K562 (cell line): Measurements from ENCODE around the gene MCC. TPM values are rescaled to one million over a fixed set of nuclear protein-coding genes. Genes with fewer than 3 reads are reported as not detected.

Experiments
- ATAC-seq: fragments of 200-7000 bp; cut with Tn5 transposase; 3 replicates; pipeline ENCODE4 v1.9.1; 2020; ENCODE audit warnings: moderate library complexity
- BruUV-seq: library from RNA; stranded (reverse); fragments of 400-500 nt; replicated peaks from 2 replicates; lab custom pipeline; 2021; lab: Mats Ljungman, UMichigan
- CTCF ChIA-PET: fragments of 300-600 bp; formaldehyde crosslinking; extraction: SDS; loops from one replicate; lab custom pipeline; 2021; ENCODE audit warnings: low intra/inter-chr PET ratio; lab: Yijun Ruan, JAX
- POLR2A ChIA-PET: fragments of 300-600, 350-650 bp; sonication (Branson Sonifier 250); formaldehyde crosslinking; extraction: SDS; loops from one replicate; lab custom pipeline; 2021; ENCODE audit warnings: antibody characterized with exemption, inconsistent platforms; lab: Yijun Ruan, JAX
- DNase-seq, 4 experiments: peaks; one replicate each; pipeline versions ENCODE4 v3.0.0 to v3.0.0-alpha.2; 2011 to 2018; ENCODE audit warnings: low spot score in 3 of 4, mixed read lengths in 3 of 4; ENCODE audit errors: extremely low read depth in 1 of 4
- FAIRE-seq: peaks from 2 replicates; lab custom pipeline; 2011; peaks lifted over from hg19 to GRCh38; lab: Jason Lieb, UNC
- H2AFZ ChIP-seq: 2 replicates; pipeline ENCODE4 v1.6.0; 2011; ENCODE audit warnings: low read depth, low read length, control low read depth, inconsistent platforms
- H3K27ac ChIP-seq: fragments of 200-600 bp; 3 replicates; pipeline ENCODE4 v1.8.0; 2011; ENCODE audit warnings: low read depth, mild to moderate bottlenecking, control low read depth, inconsistent platforms, low read length, moderate library complexity, mixed read lengths; ENCODE audit errors: extremely low read depth
- H3K27me3 ChIP-seq, 2 experiments: fragments of 300-600 bp in 1 of 2; 2 replicates in 1 of 2; 3 replicates in 1 of 2; pipeline versions ENCODE4 v1.6.0 to v1.8.0; 2011; ENCODE audit warnings: inconsistent platforms in 2 of 2, low read length in 2 of 2, mild to moderate bottlenecking in 1 of 2, mixed read lengths in 1 of 2, moderate library complexity in 1 of 2; ENCODE audit not compliant: control insufficient read depth in 2 of 2, insufficient read depth in 2 of 2
- H3K36me3 ChIP-seq: fragments of 300-600 bp; 3 replicates; pipeline ENCODE4 v1.8.0; 2011; ENCODE audit warnings: mild to moderate bottlenecking, low read length, inconsistent platforms; ENCODE audit not compliant: control insufficient read depth, insufficient read depth
- H3K4me1 ChIP-seq, 2 experiments: fragments of 200-600 bp in 1 of 2; replicated peaks in 1 of 2; 2 replicates in 1 of 2; 3 replicates in 1 of 2; pipeline versions ENCODE4 v1.5.1 to v1.8.0; 2011; ENCODE audit warnings: inconsistent platforms in 2 of 2, low read length in 2 of 2, mild to moderate bottlenecking in 1 of 2, mixed read lengths in 1 of 2, moderate library complexity in 1 of 2; ENCODE audit not compliant: control insufficient read depth in 2 of 2, insufficient read depth in 2 of 2
- H3K4me2 ChIP-seq: 2 replicates; pipeline ENCODE4 v1.6.1; 2011; ENCODE audit warnings: low read length, control low read depth, inconsistent platforms, mixed read lengths; ENCODE audit not compliant: insufficient read depth
- H3K4me3 ChIP-seq: fragments of 200-600 bp; sonication (generic), shearing (Covaris generic); 2 replicates; pipeline ENCODE4 v1.5.1; 2016; ENCODE audit warnings: control low read depth, inconsistent platforms
- H3K79me2 ChIP-seq: fragments of 200-600 bp; 3 replicates; pipeline ENCODE4 v1.8.0; 2011; ENCODE audit warnings: low read length, inconsistent platforms; ENCODE audit not compliant: control insufficient read depth, insufficient read depth
- H3K9ac ChIP-seq, 2 experiments: 2 replicates each; pipeline versions ENCODE4 v1.6.0 to v1.6.1; 2011; ENCODE audit warnings: low read depth in 2 of 2, low read length in 2 of 2, control low read depth in 1 of 2, inconsistent platforms in 1 of 2, mild to moderate bottlenecking in 1 of 2, mixed read lengths in 1 of 2; ENCODE audit not compliant: insufficient read depth in 1 of 2
- H3K9me1 ChIP-seq: one replicate; pipeline ENCODE4 v1.6.0; 2011; ENCODE audit warnings: inconsistent platforms, mild to moderate bottlenecking, low read length, moderate library complexity; ENCODE audit not compliant: control insufficient read depth, insufficient read depth
- H3K9me3 ChIP-seq: replicated peaks from 2 replicates; pipeline ENCODE4 v1.5.1; 2011; ENCODE audit warnings: low read depth, low read length, inconsistent platforms; ENCODE audit not compliant: control insufficient read depth, insufficient read depth
- H4K20me1 ChIP-seq: replicated peaks from 2 replicates; pipeline ENCODE4 v1.6.1; 2011; ENCODE audit warnings: low read length, inconsistent platforms, mixed read lengths; ENCODE audit not compliant: control insufficient read depth, insufficient read depth
- BHLHE40 ChIP-seq: IDR thresholded peaks from 2 replicates; pipeline ENCODE4 v1.6.1; 2011; ENCODE audit warnings: low read length, improper control_type of control experiment
- CEBPG ChIP-seq, 3 experiments: fragments of 200-800 bp in 1 of 3; sonication (Bioruptor generic) in 1 of 3; sonication (generic) in 1 of 3; formaldehyde crosslinking in 1 of 3; IDR thresholded peaks in 2 of 3; conservative IDR thresholded peaks in 1 of 3; 2 replicates each; pipeline versions ENCODE4 v1.6.1 to v1.8.0; 2016 to 2022; ENCODE audit warnings: missing compliant biosample characterization in 2 of 3, missing genetic modification characterization in 2 of 3, mild to moderate bottlenecking in 1 of 3, missing genetic modification reagents in 1 of 3
- HDAC3 ChIP-seq: fragments of 450-650 bp; IDR thresholded peaks from 2 replicates; pipeline ENCODE4 v1.6.1; 2018; ENCODE audit warnings: borderline replicate concordance, mild to moderate bottlenecking, moderate library complexity; ENCODE audit not compliant: partially characterized antibody
- HEY1 ChIP-seq: fragments of 250-450 bp; sonication (Bioruptor Pico); IDR thresholded peaks from 2 replicates; pipeline ENCODE4 v1.5.0; 2020; ENCODE audit warnings: mild to moderate bottlenecking, moderate library complexity, borderline replicate concordance
- POLR2A ChIP-seq: fragments of 450-650 bp; conservative IDR thresholded peaks from 2 replicates; pipeline ENCODE4 v1.6.1; 2016
- SIN3A ChIP-seq, 2 experiments: fragments of 150-350 bp in 1 of 2; IDR thresholded peaks; 2 replicates each; pipeline ENCODE4 v1.6.1; 2011 to 2016; ENCODE audit warnings: borderline replicate concordance in 2 of 2, low read depth in 2 of 2, low read length in 2 of 2, mild to moderate bottlenecking in 2 of 2, moderate library complexity in 2 of 2; ENCODE audit not compliant: control insufficient read depth in 1 of 2
- TCF7 ChIP-seq: sonication (generic); IDR thresholded peaks from 2 replicates; pipeline ENCODE4 v1.6.1; 2016; ENCODE audit warnings: antibody characterized with exemption, borderline replicate concordance
- TRIM24 ChIP-seq, 2 experiments: fragments of 450-650 bp; IDR thresholded peaks; 2 replicates each; pipeline ENCODE4 v1.6.1; 2016
- ZNF232 ChIP-seq: sonication (generic); formaldehyde crosslinking; IDR thresholded peaks from 2 replicates; pipeline ENCODE4 v1.8.0; 2022; ENCODE audit warnings: mild to moderate bottlenecking, missing genetic modification reagents
- ZNF274 ChIP-seq: IDR thresholded peaks from 2 replicates; pipeline ENCODE4 v1.6.1; 2011; ENCODE audit warnings: low read depth, mild to moderate bottlenecking, low read length, moderate library complexity, borderline replicate concordance
- ZNF785 ChIP-seq: fragments of 250-450 bp; sonication (Bioruptor Pico); IDR thresholded peaks from 2 replicates; pipeline ENCODE4 v1.4.0; 2020; ENCODE audit warnings: mild to moderate bottlenecking
- WGBS: fragments of 100-300 bp; shearing (Covaris generic); methylation state at CpG from one replicate; pipeline ENCODE4 v1.1.6; 2016; ENCODE audit warnings: low coverage, mixed read lengths; ENCODE audit not compliant: insufficient coverage; ENCODE audit errors: missing lambda C conversion rate; 5-methylcytosine and 5-hydroxymethylcytosine counted together
- in situ Hi-C: fragments of 300-500 bp; cut with MboI; formaldehyde crosslinking; loops from 4 replicates; pipeline ENCODE4 v1.15.0; 2018; ENCODE audit warnings: inconsistent platforms, mixed read lengths
- intact Hi-C: fragments of 100-400 bp; cut with micrococcal nuclease; formaldehyde crosslinking; loops from 2 replicates; pipeline ENCODE4 v1.14.2; 2022
- polyA plus RNA-seq, 8 experiments: library from polyadenylated mRNA; depleted of rRNA in 4 of 8; stranded (reverse) in 5 of 8; unstranded in 3 of 8; fragments of >200 nt; fragmentation: Nextera tagmentation in 2 of 8; fragmentation: Illumina TruSeq in 1 of 8; extraction: Ambion mirVana in 2 of 8; extraction: Trizol in 1 of 8; gene quantifications; 2 replicates each; pipeline versions ENCODE4 v1.2.1 to v1.2.3, GENCODE V29; 2011 to 2014; ENCODE audit warnings: inconsistent platforms in 1 of 8, missing spikeins in 1 of 8
- total RNA-seq, 7 experiments: library from RNA; depleted of rRNA in 6 of 7; stranded (reverse); fragments of >200 nt in 6 of 7; fragmentation: Illumina TruSeq in 2 of 7; extraction: Trizol in 2 of 7; gene quantifications; 2 replicates each; pipeline versions ENCODE4 v1.2.1 to v1.2.3, GENCODE V29; 2011 to 2021; ENCODE audit warnings: low replicate concordance in 1 of 7
- TF ChIP-seq, protein P1 (sequence below): fragments of 450-650 bp; formaldehyde crosslinking; IDR thresholded peaks from 2 replicates; pipeline ENCODE4 v1.4.0; 2022; ENCODE audit warnings: mild to moderate bottlenecking, moderate library complexity
- TF ChIP-seq, protein P2 (sequence below): fragments of 450-650 bp; IDR thresholded peaks from 2 replicates; pipeline ENCODE4 v1.6.1; 2018; ENCODE audit warnings: mild to moderate bottlenecking, low read depth; ENCODE audit not compliant: partially characterized antibody

Gene MCC
- total and polyA plus RNA-seq, 9 of the 15 experiments (the other 6 are each of a cell fraction or from before 2014, with no cell fraction given): 0.04 to 0.24 (median 0.06) TPM; not detected in 1

DNA sequence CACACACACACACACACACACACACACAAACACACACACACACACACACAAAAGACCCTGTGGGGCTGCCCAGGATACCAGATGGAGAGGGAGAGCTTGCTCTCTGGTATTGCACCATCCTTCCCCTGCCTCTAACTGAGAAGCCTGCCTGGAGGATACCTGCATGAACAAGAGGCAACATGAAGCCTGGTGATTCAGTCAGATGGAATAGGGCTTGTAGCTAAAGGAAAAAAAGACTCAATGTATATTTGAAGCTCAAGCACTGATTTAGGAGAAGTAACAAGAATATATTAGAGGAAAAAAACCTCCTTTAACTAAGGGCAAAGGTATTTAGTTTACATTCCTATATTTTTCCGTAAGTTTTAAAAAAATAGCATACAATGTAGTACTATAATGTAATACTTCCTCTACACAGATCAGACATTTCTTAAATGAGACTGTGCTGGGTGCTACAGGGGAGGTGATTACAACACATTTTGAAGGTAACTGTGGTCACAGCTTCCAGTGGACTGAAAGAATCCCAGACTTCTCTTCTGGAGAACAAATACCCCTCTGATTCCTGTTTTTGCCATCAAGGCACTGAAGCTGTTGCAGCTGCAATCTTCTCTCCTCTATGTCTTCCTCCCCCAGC lies 342.4 kb downstream of the MCC start:
- ChIA-PET POLR2A (interaction anchor here (0.5 to 0.6 kb wide), 2 partner anchors 14 to 112 kb away, joined by 3 read pairs; no protein-coding TSS in a partner anchor), CTCF (no interaction called here)
- H2AFZ ChIP-seq: no peak overlapping the region
- no peaks in the 10 kb centered on the region for H3K4me1 ChIP-seq
- TF ChIP-seq ZNF232 (no peak), ZNF785 (no peak), SIN3A (IDR thresholded peaks at IDR 0.05; ENCODE audit: borderline replicate concordance in 2 of 2, control insufficient read depth in 1 of 2, low read depth in 2 of 2, low read length in 2 of 2) (no peak), TRIM24 (IDR thresholded peaks at IDR 0.05) (no peak), HEY1 (no peak), HDAC3 (no peak), ZNF274 (no peak), BHLHE40 (no peak), TCF7 (no peak), CEBPG (CRISPR knock-in tag; IDR thresholded peaks at IDR 0.05) (no peak), CEBPG (tag; conservative IDR thresholded peaks at IDR 0.05 in 1 of 2, IDR thresholded peaks at IDR 0.05 in 1 of 2) (no peak), POLR2A (no peak)
- TF ChIP-seq, protein P1, sequence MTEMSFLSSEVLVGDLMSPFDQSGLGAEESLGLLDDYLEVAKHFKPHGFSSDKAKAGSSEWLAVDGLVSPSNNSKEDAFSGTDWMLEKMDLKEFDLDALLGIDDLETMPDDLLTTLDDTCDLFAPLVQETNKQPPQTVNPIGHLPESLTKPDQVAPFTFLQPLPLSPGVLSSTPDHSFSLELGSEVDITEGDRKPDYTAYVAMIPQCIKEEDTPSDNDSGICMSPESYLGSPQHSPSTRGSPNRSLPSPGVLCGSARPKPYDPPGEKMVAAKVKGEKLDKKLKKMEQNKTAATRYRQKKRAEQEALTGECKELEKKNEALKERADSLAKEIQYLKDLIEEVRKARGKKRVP (CRISPR knock-in tag): no peak
- TF ChIP-seq, protein P2, sequence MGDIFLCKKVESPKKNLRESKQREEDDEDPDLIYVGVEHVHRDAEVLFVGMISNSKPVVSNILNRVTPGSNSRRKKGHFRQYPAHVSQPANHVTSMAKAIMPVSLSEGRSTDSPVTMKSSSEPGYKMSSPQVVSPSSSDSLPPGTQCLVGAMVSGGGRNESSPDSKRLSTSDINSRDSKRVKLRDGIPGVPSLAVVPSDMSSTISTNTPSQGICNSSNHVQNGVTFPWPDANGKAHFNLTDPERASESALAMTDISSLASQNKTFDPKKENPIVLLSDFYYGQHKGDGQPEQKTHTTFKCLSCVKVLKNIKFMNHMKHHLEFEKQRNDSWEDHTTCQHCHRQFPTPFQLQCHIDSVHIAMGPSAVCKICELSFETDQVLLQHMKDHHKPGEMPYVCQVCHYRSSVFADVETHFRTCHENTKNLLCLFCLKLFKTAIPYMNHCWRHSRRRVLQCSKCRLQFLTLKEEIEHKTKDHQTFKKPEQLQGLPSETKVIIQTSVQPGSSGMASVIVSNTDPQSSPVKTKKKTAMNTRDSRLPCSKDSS: no peak
- H3K4me2 ChIP-seq: no peak overlapping the region
- no peak overlapping the region for H3K27ac ChIP-seq
- no peaks in the 10 kb centered on the region for H3K9me1 ChIP-seq
- peaks cover 13 to 22% of the 10 kb centered on the region in 2 experiments; a peak in 4 of 5 replicates for H3K27me3 ChIP-seq
- WGBS: 0% methylated on average over 1 of the region's 1 CpG
- intact Hi-C loops: no loop called here
- in situ Hi-C loops: no loop called here
- BruUV-seq: no TSS peak
- no peaks in the 10 kb centered on the region for H4K20me1 ChIP-seq
- DNase-seq: no peak
- no peak overlapping the region for H3K4me3 ChIP-seq
- no peaks in the 10 kb centered on the region for H3K36me3 ChIP-seq
- no peaks in the 10 kb centered on the region for H3K9me3 ChIP-seq
- H3K9ac ChIP-seq: no peak overlapping the region
- no peak for ATAC-seq
- FAIRE-seq: no peak
- H3K79me2 ChIP-seq: no peaks in the 10 kb centered on the region
